Transverse colon (tissue), 4 donors: ENCODE measurements around the gene TMEM234. TPM values are rescaled to one million over a fixed set of nuclear protein-coding genes. Genes with fewer than 3 reads are reported as not detected.
A peak's percentile ranks its signal among the peaks of the same experiment; 100 is the strongest.

Experiments
- DNase-seq: peaks from one replicate; pipeline ENCODE4 v3.0.0-alpha.2; 2019
- H3K27ac ChIP-seq, 4 donors: fragments of 200-600 bp; sonication (generic); 2 replicates each; pipeline ENCODE4 v1.5.1; 2016 to 2018; ENCODE audit warnings: inconsistent platforms in 4 of 4
- H3K27me3 ChIP-seq: fragments of 200-600 bp; sonication (generic); 2 replicates; pipeline ENCODE4 v1.5.1; 2017; ENCODE audit warnings: inconsistent platforms
- H3K36me3 ChIP-seq, 4 donors: fragments of 200-600 bp; sonication (generic); 2 replicates each; pipeline ENCODE4 v1.5.1; 2017 to 2019; ENCODE audit warnings: inconsistent platforms in 4 of 4
- H3K4me1 ChIP-seq, 4 donors: fragments of 200-600 bp; sonication (generic); 2 replicates each; pipeline ENCODE4 v1.5.1; 2017 to 2020; ENCODE audit warnings: inconsistent platforms in 4 of 4
- H3K4me3 ChIP-seq, 4 donors: fragments of 200-600 bp; sonication (generic); 1 replicate in 1 of 4; 2 replicates in 3 of 4; pipeline versions ENCODE4 v1.5.1 to v1.6.1; 2017 to 2019; ENCODE audit warnings: inconsistent platforms in 4 of 4
- H3K9me3 ChIP-seq, 2 donors: fragments of 200-600 bp; sonication (generic); 2 replicates each; pipeline ENCODE4 v1.5.1; 2017 to 2019; ENCODE audit warnings: inconsistent platforms in 2 of 2
- EP300 ChIP-seq: sonication (generic); formaldehyde crosslinking; IDR thresholded peaks from one replicate; pipeline ENCODE4 v1.6.1; 2017; ENCODE audit warnings: antibody characterized with exemption, low read depth
- POLR2A ChIP-seq: fragments of 450-650 bp; IDR thresholded peaks from one replicate; pipeline ENCODE4 v1.6.1; 2016; ENCODE audit warnings: antibody characterized with exemption, mild to moderate bottlenecking, moderate library complexity
- POLR2AphosphoS5 ChIP-seq, 3 donors: sonication (generic); formaldehyde crosslinking; IDR thresholded peaks; one replicate each; pipeline ENCODE4 v1.6.1; 2016; ENCODE audit warnings: antibody characterized with exemption in 3 of 3
- WGBS, 2 donors: methylation state at CpG; one replicate each; pipeline ENCODE4 v1.1.5; 2018; ENCODE audit warnings: low coverage in 1 of 2; 5-methylcytosine and 5-hydroxymethylcytosine counted together
- in situ Hi-C, 4 donors: fragments of 200-750 bp; cut with MboI; loops; one replicate each; pipeline versions ENCODE4 v1.15.0 to v1.15.1; 2017; ENCODE audit warnings: low sequenced_read_pairs in 3 of 4, low pct_ligation_motif_present in 1 of 4, low pct_unique_long_range_greater_than_20kb in 1 of 4
- intact Hi-C: fragments of 100-400 bp; cut with DNase I; formaldehyde crosslinking; loops from one replicate; pipeline ENCODE4 v1.15.1; 2023; ENCODE audit warnings: low total_unique reads
- total RNA-seq, 4 donors: library from RNA; depleted of rRNA; stranded (reverse); fragments of >200 nt; gene quantifications; one replicate each; pipeline ENCODE4 v1.1.0, GENCODE V29; 2016
- TF ChIP-seq, protein P1 (sequence below), 5 experiments: fragments of 200-600 bp in 3 of 5; fragments of 450-650 bp in 2 of 5; sonication (generic) in 3 of 5; IDR thresholded peaks; 1 replicate in 2 of 5; 2 replicates in 3 of 5; pipeline ENCODE4 v1.5.1; 2016 to 2017; ENCODE audit warnings: antibody characterized with exemption in 5 of 5, inconsistent platforms in 3 of 5, mild to moderate bottlenecking in 2 of 5, moderate library complexity in 1 of 5

TMEM234 gene
- total RNA-seq, 4 donors from 2014 or later: 16.5 to 166 (median 22.7) TPM

DNA sequence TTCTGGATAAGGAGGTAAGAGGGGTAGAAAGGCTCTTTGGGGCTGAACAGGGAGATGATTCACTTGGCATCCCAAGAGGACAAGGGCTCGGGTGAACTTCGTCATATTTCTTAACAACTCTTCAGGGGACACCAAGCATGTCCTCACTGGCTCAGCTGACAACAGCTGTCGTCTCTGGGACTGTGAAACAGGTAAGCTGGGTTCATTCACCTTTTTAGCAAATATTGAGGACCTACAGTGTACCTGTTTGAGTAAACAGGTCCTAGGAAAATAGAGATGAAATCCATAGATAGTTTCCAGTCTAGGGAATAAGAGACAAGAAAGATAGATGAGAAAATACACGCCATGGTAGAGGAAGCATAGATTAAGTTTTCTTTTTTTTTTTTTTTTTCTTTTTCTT, 2.1 kb upstream of the TMEM234 start:
- Histone ChIP-seq H3K4me3 (no peak overlapping the region), H3K36me3 (peaks cover 0 to 29% (median 12%) of the 10 kb centered on the region in 4 donors), H3K27ac (no peak overlapping the region), H3K4me1 (peaks cover 20 to 29% (median 24%) of the 10 kb centered on the region in 4 donors), H3K9me3 (no peaks in the 10 kb centered on the region), H3K27me3 (no peaks in the 10 kb centered on the region)
- in situ Hi-C loops (loop anchor here in 1 of 4 donors (25.0 kb wide), 1 partner anchor 163 kb away; the partner anchor contains the start of gene BSDC1), intact Hi-C loops (no loop called here)
- TF ChIP-seq POLR2A (no peak), POLR2AphosphoS5 (IDR thresholded peaks at IDR 0.05) (no peak), EP300 (no peak)
- TF ChIP-seq, protein P1, sequence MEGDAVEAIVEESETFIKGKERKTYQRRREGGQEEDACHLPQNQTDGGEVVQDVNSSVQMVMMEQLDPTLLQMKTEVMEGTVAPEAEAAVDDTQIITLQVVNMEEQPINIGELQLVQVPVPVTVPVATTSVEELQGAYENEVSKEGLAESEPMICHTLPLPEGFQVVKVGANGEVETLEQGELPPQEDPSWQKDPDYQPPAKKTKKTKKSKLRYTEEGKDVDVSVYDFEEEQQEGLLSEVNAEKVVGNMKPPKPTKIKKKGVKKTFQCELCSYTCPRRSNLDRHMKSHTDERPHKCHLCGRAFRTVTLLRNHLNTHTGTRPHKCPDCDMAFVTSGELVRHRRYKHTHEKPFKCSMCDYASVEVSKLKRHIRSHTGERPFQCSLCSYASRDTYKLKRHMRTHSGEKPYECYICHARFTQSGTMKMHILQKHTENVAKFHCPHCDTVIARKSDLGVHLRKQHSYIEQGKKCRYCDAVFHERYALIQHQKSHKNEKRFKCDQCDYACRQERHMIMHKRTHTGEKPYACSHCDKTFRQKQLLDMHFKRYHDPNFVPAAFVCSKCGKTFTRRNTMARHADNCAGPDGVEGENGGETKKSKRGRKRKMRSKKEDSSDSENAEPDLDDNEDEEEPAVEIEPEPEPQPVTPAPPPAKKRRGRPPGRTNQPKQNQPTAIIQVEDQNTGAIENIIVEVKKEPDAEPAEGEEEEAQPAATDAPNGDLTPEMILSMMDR (IDR thresholded peaks at IDR 0.05): no peak
- DNase-seq: no peak
- WGBS, 2 donors: 93 to 96% methylated on average over 3 to 4 of the region's 4 CpGs

DNA sequence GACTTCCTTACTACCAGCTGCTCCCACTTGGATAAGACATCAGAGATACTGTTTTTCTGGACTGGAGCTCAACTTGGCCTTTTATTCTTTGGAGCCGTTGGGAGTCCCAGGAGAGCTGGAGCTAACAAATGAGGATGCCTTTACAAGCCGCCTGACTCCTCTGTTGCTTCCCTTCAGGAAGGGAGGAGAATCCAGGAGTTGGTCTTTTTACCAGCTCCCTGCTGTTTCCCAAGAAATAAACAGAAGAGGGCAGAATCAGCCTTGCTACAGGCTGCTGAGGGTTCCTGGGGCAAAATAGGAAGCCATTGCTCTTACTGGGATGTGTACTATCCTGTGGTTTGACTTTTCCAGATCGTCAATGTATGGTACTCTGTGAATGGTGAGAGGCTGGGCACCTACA, 1.5 kb upstream of the TMEM234 start:
- Histone ChIP-seq H3K27ac (peak overlapping the region in 3 of 4 donors; percentile 91 to 93 (median 91)), H3K27me3 (no peaks in the 10 kb centered on the region), H3K4me3 (no peak overlapping the region), H3K9me3 (no peaks in the 10 kb centered on the region), H3K4me1 (peaks cover 20 to 29% (median 24%) of the 10 kb centered on the region in 4 donors), H3K36me3 (peaks cover 0 to 23% (median 9%) of the 10 kb centered on the region in 4 donors)
- no peak for DNase-seq
- WGBS, 2 donors: 78% methylated on average over 3 of the region's 3 CpGs; no CpG with 5 or more reads in 1 of the 2 donors
- in situ Hi-C loops: loop anchor here in 1 of 4 donors (25.0 kb wide), 1 partner anchor 164 kb away; the partner anchor contains the start of gene BSDC1
- no peak for TF ChIP-seq POLR2AphosphoS5 (IDR thresholded peaks at IDR 0.05)
- intact Hi-C loops: no loop called here

DNA sequence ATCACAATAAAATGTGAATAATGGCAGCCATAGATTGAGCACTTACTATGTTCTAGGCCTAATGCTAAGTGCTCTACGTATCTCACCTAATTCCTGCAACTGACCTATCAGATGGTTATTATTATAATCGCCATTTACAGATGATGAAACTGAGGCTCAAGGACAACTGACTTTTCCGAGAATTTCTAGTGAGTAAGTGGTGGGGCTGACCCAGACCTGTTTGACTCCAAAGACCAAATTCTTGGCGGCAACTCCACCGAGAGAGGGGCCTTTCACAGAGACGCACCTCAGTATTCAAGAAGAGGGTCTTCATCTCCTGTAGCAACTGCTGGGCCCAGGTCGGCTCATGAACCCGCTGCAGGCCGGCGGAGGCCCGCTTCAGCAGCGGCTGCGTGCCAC, 573 bp downstream of the TMEM234 start:
- intact Hi-C loops (no loop called here), in situ Hi-C loops (loop anchor here in 1 of 4 donors (25.0 kb wide), 1 partner anchor 166 kb away; the partner anchor contains the start of gene BSDC1)
- Histone ChIP-seq H3K27ac (peak overlapping the region; percentile 87 to 93 (median 91)), H3K9me3 (no peaks in the 10 kb centered on the region), H3K4me3 (peak overlapping the region; percentile 79 to 98 (median 90)), H3K36me3 (peaks cover 0 to 12% (median 2%) of the 10 kb centered on the region in 4 donors), H3K27me3 (no peaks in the 10 kb centered on the region), H3K4me1 (peaks cover 23 to 35% (median 29%) of the 10 kb centered on the region in 4 donors)
- TF ChIP-seq POLR2A: no peak
- TF ChIP-seq, protein P1 (IDR thresholded peaks at IDR 0.05): no peak
- no peak for TF ChIP-seq POLR2AphosphoS5 (IDR thresholded peaks at IDR 0.05)
- TF ChIP-seq EP300: no peak
- DNase-seq: no peak
- WGBS, 2 donors: 7 to 20% methylated on average over 2 to 11 of the region's 13 CpGs

DNA sequence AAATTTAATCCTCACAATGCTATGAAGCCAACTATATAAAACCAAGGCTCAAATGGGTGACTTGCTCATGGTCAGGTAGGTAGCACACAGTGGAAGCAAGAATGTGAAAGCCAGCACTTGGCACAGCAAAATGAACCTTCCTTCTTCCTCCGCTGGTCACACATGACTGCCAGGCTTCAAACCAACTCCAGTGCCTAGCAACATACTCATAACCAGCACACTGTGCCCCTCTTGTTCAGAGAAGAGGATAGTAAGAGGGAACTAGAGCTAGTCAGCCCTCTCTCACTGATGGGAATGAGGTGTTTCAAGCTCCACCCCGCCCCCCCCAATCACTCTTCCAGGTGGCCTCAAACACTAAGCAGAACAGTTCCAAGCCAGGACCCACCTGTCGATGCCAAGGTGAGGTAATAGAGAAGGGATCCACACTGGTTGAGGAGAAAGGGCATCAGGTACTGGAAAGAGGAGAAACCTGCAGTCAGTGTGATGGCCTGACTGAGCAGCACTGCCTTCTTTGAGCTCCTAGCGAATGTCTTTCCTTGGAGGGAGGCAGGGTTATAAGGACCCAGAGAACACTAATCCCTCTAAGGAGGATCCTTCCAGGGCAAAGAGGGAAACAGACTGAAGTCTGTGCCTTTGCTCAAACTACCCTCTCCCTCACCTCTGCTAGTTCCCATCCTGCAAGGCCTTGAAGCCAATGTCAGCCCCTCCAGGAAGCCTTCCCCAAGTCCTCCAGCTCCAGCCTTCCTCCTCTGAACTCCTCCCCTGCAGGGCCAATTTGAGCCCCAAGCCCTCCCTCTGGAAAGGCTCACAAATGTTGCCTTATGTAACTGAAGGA, 1.2 kb downstream of the TMEM234 start:
- intact Hi-C loops: no loop called here
- peak overlapping the region; percentile 87 to 93 (median 91) for H3K27ac ChIP-seq
- DNase-seq: no peak

More for the DNA sequence above, 1.2 kb downstream of the TMEM234 start:
- in situ Hi-C loops: loop anchor here in 1 of 4 donors (25.0 kb wide), 1 partner anchor 166 kb away; the partner anchor contains the start of gene BSDC1
- WGBS, 2 donors: 89 to 100% methylated on average over 2 to 4 of the region's 4 CpGs
- Histone ChIP-seq H3K4me1 (peaks cover 27 to 41% (median 35%) of the 10 kb centered on the region in 4 donors), H3K9me3 (no peaks in the 10 kb centered on the region), H3K36me3 (peaks cover 0 to 6% (median 0%) of the 10 kb centered on the region in 4 donors), H3K27me3 (no peaks in the 10 kb centered on the region), H3K4me3 (peak overlapping the region in 3 of 4 donors; percentile 79 to 95 (median 84))
- TF ChIP-seq POLR2AphosphoS5 (IDR thresholded peaks at IDR 0.05) (no peak), POLR2A (no peak), EP300 (no peak)
- TF ChIP-seq, protein P1 (IDR thresholded peaks at IDR 0.05): no peak
